Activated CD4-positive, alpha-beta memory T cell treated with anti-CD3 and anti-CD28 coated beads for 36 hours (primary cell): ENCODE results near the gene FBXO34. TPM values are rescaled to one million over a fixed set of nuclear protein-coding genes. Genes with fewer than 3 reads are reported as not detected.

Experiments used
- CTCF ChIA-PET: fragments of 350-600 bp; sonication (Branson Sonifier 250); formaldehyde crosslinking; loops from one replicate; lab custom pipeline; 2021; ENCODE audit warnings: antibody characterized with exemption, inconsistent platforms; lab: Charles Lee
- POLR2A ChIA-PET: fragments of 350-600 bp; sonication (Branson Sonifier 250); formaldehyde crosslinking; loops from one replicate; lab custom pipeline; 2021; ENCODE audit warnings: antibody characterized with exemption; lab: Charles Lee
- DNase-seq: peaks from one replicate; pipeline ENCODE4 v3.0.0-alpha.2; 2020
- H3K27ac Mint-ChIP-seq: one replicate; pipeline ENCODE4 v1.8.0; 2021; ENCODE audit warnings: mixed read lengths
- H3K27me3 Mint-ChIP-seq: one replicate; pipeline ENCODE4 v1.8.0; 2021; ENCODE audit warnings: mixed read lengths
- H3K36me3 Mint-ChIP-seq: one replicate; pipeline ENCODE4 v1.8.0; 2021; ENCODE audit warnings: mixed read lengths
- H3K4me1 Mint-ChIP-seq: one replicate; pipeline ENCODE4 v1.8.0; 2021; ENCODE audit warnings: low read depth, mixed read lengths
- H3K4me3 Mint-ChIP-seq: one replicate; pipeline ENCODE4 v1.8.0; 2021; ENCODE audit warnings: mild to moderate bottlenecking, mixed read lengths
- H3K9me3 Mint-ChIP-seq: one replicate; pipeline ENCODE4 v1.8.0; 2021; ENCODE audit warnings: mixed read lengths
- intact Hi-C: fragments of 100-400 bp; cut with micrococcal nuclease; formaldehyde crosslinking; loops from one replicate; pipeline ENCODE4 v1.15.1; 2023
- total RNA-seq, 2 experiments: library from RNA; stranded (reverse); gene quantifications; one replicate each; pipeline ENCODE4 v1.2.3, GENCODE V29; 2021

FBXO34 gene
- total RNA-seq, 2 experiments from 2014 or later, result 19.8 to 22.0 TPM

GRCh38 chr14:55348766-55349453 lies 77.7 kb downstream of the FBXO34 start:
- Mint-ChIP-seq H3K4me3 (peak overlapping the region; percentile 9), H3K27me3 (no peaks in the 10 kb centered on the region), H3K9me3 (no peaks in the 10 kb centered on the region), H3K4me1 (peaks cover 58% of the 10 kb centered on the region), H3K27ac (no peak overlapping the region), H3K36me3 (peaks cover 16% of the 10 kb centered on the region)
- CTCF ChIA-PET, result interaction anchor here (0.5 to 2.3 kb wide), 7 partner anchors 26 to 297 kb away, joined by 3 to 14 read pairs (median 3); partner anchors contain the start of genes FBXO34 and MAPK1IP1L
- POLR2A ChIA-PET, result interaction anchor here (0.7 to 1.3 kb wide), 3 partner anchors 11 to 55 kb away, joined by 3 to 6 read pairs (median 3); no protein-coding TSS in a partner anchor
- peak; percentile 29 for DNase-seq
- intact Hi-C loops, result loop anchor here (1.0 kb wide), 1 partner anchor 19 kb away; no protein-coding TSS in a partner anchor

GRCh38 chr14:55349565-55349964 lies 78.3 kb downstream of the FBXO34 start:
- H3K27ac Mint-ChIP-seq, result no peak overlapping the region
- no peak overlapping the region for H3K4me3 Mint-ChIP-seq
- intact Hi-C loops, result no loop called here
- H3K4me1 Mint-ChIP-seq, result peaks cover 59% of the 10 kb centered on the region
- peaks cover 16% of the 10 kb centered on the region for H3K36me3 Mint-ChIP-seq
- DNase-seq, result no peak
- H3K9me3 Mint-ChIP-seq, result no peaks in the 10 kb centered on the region
- no peaks in the 10 kb centered on the region for H3K27me3 Mint-ChIP-seq
- POLR2A ChIA-PET, result interaction anchor here (0.6 to 1.3 kb wide), 3 partner anchors 11 to 54 kb away, joined by 3 to 6 read pairs (median 3); no protein-coding TSS in a partner anchor
- CTCF ChIA-PET, result interaction anchor here (0.7 to 2.3 kb wide), 7 partner anchors 17 to 166 kb away, joined by 3 to 14 read pairs (median 3); partner anchors contain the start of gene FBXO34

DNA sequence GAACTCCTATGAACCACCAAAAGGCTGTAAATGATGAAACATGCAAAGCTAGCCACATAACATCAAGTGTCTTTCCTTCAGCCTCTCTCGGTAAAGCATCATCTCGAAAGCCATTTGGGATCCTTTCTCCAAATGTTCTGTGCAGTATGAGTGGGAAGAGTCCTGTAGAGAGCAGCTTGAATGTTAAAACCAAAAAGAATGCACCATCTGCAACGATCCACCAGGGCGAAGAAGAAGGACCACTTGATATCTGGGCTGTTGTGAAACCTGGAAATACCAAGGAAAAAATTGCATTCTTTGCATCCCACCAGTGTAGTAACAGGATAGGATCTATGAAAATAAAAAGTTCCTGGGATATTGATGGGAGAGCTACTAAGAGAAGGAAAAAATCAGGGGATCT lies 79.2 kb downstream of the FBXO34 start:
- no peak for DNase-seq
- ChIA-PET POLR2A (no interaction called here), CTCF (interaction anchor here (0.7 to 3.0 kb wide), 4 partner anchors 18 to 80 kb away, joined by 3 to 19 read pairs (median 4); partner anchors contain the start of gene FBXO34)
- Mint-ChIP-seq H3K9me3 (no peaks in the 10 kb centered on the region), H3K27me3 (no peaks in the 10 kb centered on the region), H3K27ac (no peak overlapping the region), H3K36me3 (peaks cover 16% of the 10 kb centered on the region), H3K4me3 (no peak overlapping the region), H3K4me1 (peaks cover 54% of the 10 kb centered on the region)
- intact Hi-C loops, result no loop called here

DNA sequence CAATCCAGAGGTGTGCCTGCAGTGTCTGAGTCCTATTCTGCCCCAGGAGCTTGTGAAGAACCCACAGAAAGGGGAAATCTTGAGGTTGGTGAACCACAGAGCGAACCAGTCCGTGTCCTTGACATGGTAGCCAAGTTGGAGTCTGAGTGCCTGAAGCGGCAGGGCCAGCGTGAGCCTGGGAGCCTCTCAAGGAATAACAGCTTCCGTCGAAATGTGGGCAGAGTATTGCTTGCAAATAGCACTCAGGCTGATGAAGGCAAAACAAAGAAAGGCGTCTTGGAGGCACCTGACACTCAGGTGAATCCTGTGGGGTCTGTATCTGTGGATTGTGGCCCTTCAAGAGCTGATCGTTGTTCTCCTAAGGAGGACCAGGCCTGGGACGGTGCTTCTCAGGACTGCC lies 79.9 kb downstream of the FBXO34 start:
- intact Hi-C loops, result no loop called here
- H3K9me3 Mint-ChIP-seq, result no peaks in the 10 kb centered on the region
- H3K4me3 Mint-ChIP-seq, result no peak overlapping the region
- no peak for DNase-seq
- CTCF ChIA-PET, result interaction anchor here (1.5 to 3.0 kb wide), 3 partner anchors 19 to 106 kb away, joined by 6 to 19 read pairs (median 10); partner anchors contain the start of gene FBXO34
- H3K36me3 Mint-ChIP-seq, result peaks cover 16% of the 10 kb centered on the region
- no peak overlapping the region for H3K27ac Mint-ChIP-seq
- no peaks in the 10 kb centered on the region for H3K27me3 Mint-ChIP-seq
- H3K4me1 Mint-ChIP-seq, result peaks cover 51% of the 10 kb centered on the region
- POLR2A ChIA-PET, result no interaction called here

GRCh38 chr14:55352201-55352600 lies 81.0 kb downstream of the FBXO34 start:
- no peaks in the 10 kb centered on the region for H3K27me3 Mint-ChIP-seq
- peaks cover 16% of the 10 kb centered on the region for H3K36me3 Mint-ChIP-seq
- ChIA-PET CTCF (interaction anchor here (2.3 to 3.0 kb wide), 2 partner anchors 81 to 107 kb away, joined by 10 to 19 read pairs; partner anchors contain the start of gene FBXO34), POLR2A (no interaction called here)
- DNase-seq, result no peak
- H3K4me3 Mint-ChIP-seq, result no peak overlapping the region
- intact Hi-C loops, result no loop called here
- H3K4me1 Mint-ChIP-seq, result peaks cover 46% of the 10 kb centered on the region
- no peak overlapping the region for H3K27ac Mint-ChIP-seq
- H3K9me3 Mint-ChIP-seq, result no peaks in the 10 kb centered on the region

GRCh38 chr14:55353686-55354467 lies 82.7 kb downstream of the FBXO34 start:
- peaks cover 16% of the 10 kb centered on the region for H3K36me3 Mint-ChIP-seq
- peak overlapping the region; percentile 86 for H3K27ac Mint-ChIP-seq
- intact Hi-C loops, result loop anchor here (1.0 to 2.0 kb wide), 8 partner anchors 15 to 141 kb away; partner anchors contain the start of gene FBXO34
- H3K4me1 Mint-ChIP-seq, result peaks cover 30% of the 10 kb centered on the region
- DNase-seq, result peak; percentile 47
- H3K9me3 Mint-ChIP-seq, result no peaks in the 10 kb centered on the region
- ChIA-PET POLR2A (interaction anchor here (1.6 to 3.3 kb wide), 2 partner anchors 21 to 82 kb away, joined by 6 to 11 read pairs; partner anchors contain the start of gene FBXO34), CTCF (interaction anchor here (0.6 to 6.5 kb wide), 44 partner anchors 8 to 303 kb away, joined by 3 to 180 read pairs (median 7); partner anchors contain the start of genes FBXO34 and MAPK1IP1L)
- no peaks in the 10 kb centered on the region for H3K27me3 Mint-ChIP-seq
- peak overlapping the region; percentile 57 for H3K4me3 Mint-ChIP-seq

DNA sequence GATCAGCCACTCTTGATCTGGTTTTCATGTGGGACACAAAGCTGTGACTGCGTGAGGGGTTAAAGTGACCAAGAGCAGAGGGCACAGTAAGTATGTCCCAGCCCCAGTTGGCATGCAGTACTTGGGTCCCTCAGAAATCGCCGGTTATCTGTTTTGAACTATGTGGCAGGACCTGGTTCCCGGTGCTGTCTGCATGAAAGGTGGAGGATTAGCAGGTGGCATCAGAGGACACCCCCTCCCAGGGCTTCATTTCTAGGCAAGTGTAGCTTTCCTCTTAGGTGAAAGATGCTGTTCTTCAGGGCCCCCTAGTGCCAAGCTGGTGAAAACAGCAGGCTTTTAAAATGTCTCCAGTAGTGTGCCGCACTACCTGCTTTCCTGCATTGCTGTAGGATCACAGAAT lies 83.3 kb downstream of the FBXO34 start:
- Mint-ChIP-seq H3K27me3 (no peaks in the 10 kb centered on the region), H3K9me3 (no peaks in the 10 kb centered on the region), H3K4me1 (peaks cover 25% of the 10 kb centered on the region), H3K4me3 (peak overlapping the region; percentile 57), H3K36me3 (peaks cover 16% of the 10 kb centered on the region), H3K27ac (peak overlapping the region; percentile 86)
- ChIA-PET POLR2A (interaction anchor here (1.6 to 3.3 kb wide), 2 partner anchors 22 to 83 kb away, joined by 6 to 11 read pairs; partner anchors contain the start of gene FBXO34), CTCF (interaction anchor here (0.6 to 6.5 kb wide), 46 partner anchors 9 to 303 kb away, joined by 3 to 180 read pairs (median 6); partner anchors contain the start of genes FBXO34 and MAPK1IP1L)
- intact Hi-C loops, result loop anchor here (1.0 to 2.0 kb wide), 8 partner anchors 15 to 141 kb away; partner anchors contain the start of gene FBXO34
- DNase-seq, result peak; percentile 73

- Mint-ChIP-seq H3K4me1 (peaks cover 22% of the 10 kb centered on the region), H3K4me3 (no peak overlapping the region), H3K27me3 (no peaks in the 10 kb centered on the region), H3K36me3 (peaks cover 9% of the 10 kb centered on the region), H3K9me3 (no peaks in the 10 kb centered on the region), H3K27ac (no peak overlapping the region)
- CTCF ChIA-PET, result interaction anchor here (0.7 to 6.5 kb wide), 19 partner anchors 10 to 163 kb away, joined by 3 to 180 read pairs (median 5); partner anchors contain the start of gene FBXO34
- intact Hi-C loops, result loop anchor here (2.0 kb wide), 3 partner anchors 17 to 75 kb away; no protein-coding TSS in a partner anchor
- POLR2A ChIA-PET, result interaction anchor here (1.4 to 3.3 kb wide), 2 partner anchors 13 to 84 kb away, joined by 3 to 11 read pairs; partner anchors contain the start of gene FBXO34
- DNase-seq, result no peak
Observed at GRCh38 chr14:55355922-55356321, 84.7 kb downstream of the FBXO34 start.

- intact Hi-C loops, result no loop called here
- H3K27ac Mint-ChIP-seq, result no peak overlapping the region
- H3K27me3 Mint-ChIP-seq, result no peaks in the 10 kb centered on the region
- no peak overlapping the region for H3K4me3 Mint-ChIP-seq
- POLR2A ChIA-PET, result interaction anchor here (1.4 to 3.3 kb wide), 2 partner anchors 14 to 85 kb away, joined by 3 to 11 read pairs; partner anchors contain the start of gene FBXO34
- H3K4me1 Mint-ChIP-seq, result peaks cover 26% of the 10 kb centered on the region
- no peak for DNase-seq
- CTCF ChIA-PET, result interaction anchor here (0.7 to 6.5 kb wide), 10 partner anchors 10 to 164 kb away, joined by 3 to 180 read pairs (median 4); partner anchors contain the start of gene FBXO34
- no peaks in the 10 kb centered on the region for H3K9me3 Mint-ChIP-seq
- H3K36me3 Mint-ChIP-seq, result peaks cover 2% of the 10 kb centered on the region
Observed at GRCh38 chr14:55356913-55357312, 85.7 kb downstream of the FBXO34 start.

DNA sequence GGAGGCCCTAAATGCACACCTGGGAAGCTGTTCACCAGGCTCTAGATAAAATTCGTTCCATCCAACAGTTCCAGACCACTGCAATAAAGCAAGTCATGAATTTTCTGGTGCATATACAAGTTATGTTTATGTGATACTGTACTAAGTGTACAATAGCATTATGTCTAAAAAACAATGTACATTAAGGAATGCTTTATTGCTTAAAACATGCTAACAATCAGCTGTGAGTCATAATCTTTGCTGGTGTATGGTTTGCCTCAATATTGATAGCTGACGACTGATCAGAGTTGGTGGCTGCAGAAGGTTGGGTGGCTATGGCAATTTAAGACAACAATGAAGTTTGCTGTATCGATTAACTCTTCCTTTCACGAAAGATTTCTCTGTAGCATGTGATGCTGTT lies 88.1 kb downstream of the FBXO34 start:
- intact Hi-C loops, result no loop called here
- no peak for DNase-seq
- H3K4me1 Mint-ChIP-seq, result peaks cover 17% of the 10 kb centered on the region
- ChIA-PET CTCF (interaction anchor here (1.1 to 6.5 kb wide), 3 partner anchors 87 to 146 kb away, joined by 5 to 180 read pairs (median 6); partner anchors contain the start of gene FBXO34), POLR2A (no interaction called here)
- H3K9me3 Mint-ChIP-seq, result no peaks in the 10 kb centered on the region
- H3K27ac Mint-ChIP-seq, result no peak overlapping the region
- no peak overlapping the region for H3K4me3 Mint-ChIP-seq
- peaks cover 4% of the 10 kb centered on the region for H3K36me3 Mint-ChIP-seq
- H3K27me3 Mint-ChIP-seq, result no peaks in the 10 kb centered on the region

DNA sequence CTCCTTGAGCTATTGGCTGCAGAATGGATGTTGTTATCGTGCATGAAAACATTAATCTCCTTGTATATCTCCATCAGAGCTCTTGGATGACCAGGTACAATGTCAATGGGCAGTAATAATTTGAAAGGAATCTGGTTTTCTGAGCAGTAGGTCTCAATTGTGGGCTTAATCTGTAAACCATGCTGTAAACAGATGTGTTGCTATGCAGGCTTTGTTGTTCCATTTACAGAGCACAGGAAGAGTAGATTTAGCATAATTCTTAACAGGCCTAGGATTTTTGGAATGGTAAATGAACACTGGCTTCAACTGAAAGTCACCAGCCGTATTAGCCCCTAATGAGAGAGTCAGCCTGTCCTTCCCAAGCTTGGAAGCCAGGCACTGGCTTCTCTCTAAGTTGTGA lies 90.0 kb downstream of the FBXO34 start:
- peaks cover 12% of the 10 kb centered on the region for H3K4me1 Mint-ChIP-seq
- no peaks in the 10 kb centered on the region for H3K9me3 Mint-ChIP-seq
- H3K27me3 Mint-ChIP-seq, result no peaks in the 10 kb centered on the region
- peaks cover 8% of the 10 kb centered on the region for H3K36me3 Mint-ChIP-seq
- DNase-seq, result no peak
- CTCF ChIA-PET, result interaction anchor here (1.0 to 1.4 kb wide), 3 partner anchors 37 to 115 kb away, joined by 3 to 5 read pairs (median 3); no protein-coding TSS in a partner anchor
- POLR2A ChIA-PET, result no interaction called here
- H3K4me3 Mint-ChIP-seq, result no peak overlapping the region
- intact Hi-C loops, result no loop called here
- H3K27ac Mint-ChIP-seq, result no peak overlapping the region
